Fibroblast of lung (primary cell): ENCODE results near the gene CIC. TPM values are rescaled to one million over a fixed set of nuclear protein-coding genes. Genes with fewer than 3 reads are reported as not detected.
A peak's percentile ranks its signal among the peaks of the same experiment; 100 is the strongest.

ENCODE experiments used
- DNase-seq, 2 donors: peaks; one replicate each; pipeline versions ENCODE4 v3.0.0 to v3.0.0-alpha.2; 2010; ENCODE audit warnings: low read depth in 2 of 2
- H2AFZ ChIP-seq: 2 replicates; pipeline ENCODE4 v1.5.1; 2012; ENCODE audit warnings: low read length, control low read depth, inconsistent platforms
- H3K27ac ChIP-seq: 2 replicates; pipeline ENCODE4 v1.5.1; 2011; ENCODE audit warnings: low read length, control low read depth; ENCODE audit not compliant: insufficient read depth
- H3K27me3 ChIP-seq: 2 replicates; pipeline ENCODE4 v1.5.1; 2011; ENCODE audit warnings: mild to moderate bottlenecking, low read length; ENCODE audit not compliant: control insufficient read depth, insufficient read depth
- H3K36me3 ChIP-seq: 2 replicates; pipeline ENCODE4 v1.5.1; 2011; ENCODE audit warnings: low read length; ENCODE audit not compliant: control insufficient read depth, insufficient read depth
- H3K4me1 ChIP-seq: 2 replicates; pipeline ENCODE4 v1.5.1; 2011; ENCODE audit warnings: low read length; ENCODE audit not compliant: control insufficient read depth, insufficient read depth; ENCODE audit errors: extremely low read depth
- H3K4me2 ChIP-seq: 2 replicates; pipeline ENCODE4 v1.5.1; 2011; ENCODE audit warnings: low read length, control low read depth; ENCODE audit not compliant: insufficient read depth; ENCODE audit errors: extremely low read depth
- H3K4me3 ChIP-seq, 4 experiments: fragments of 200-600 bp in 1 of 4; sonication (generic) in 1 of 4; replicated peaks in 1 of 4; 2 replicates each; pipeline ENCODE4 v1.5.1; 2011 to 2016; ENCODE audit warnings: low read length in 4 of 4, low read depth in 3 of 4, mild to moderate bottlenecking in 3 of 4, control low read depth in 2 of 4, inconsistent platforms in 1 of 4, mixed read lengths in 1 of 4; ENCODE audit not compliant: insufficient read depth in 1 of 4; ENCODE audit errors: control extremely low read depth in 1 of 4
- H3K79me2 ChIP-seq: 2 replicates; pipeline ENCODE4 v1.5.1; 2012; ENCODE audit warnings: mild to moderate bottlenecking, low read length, inconsistent platforms; ENCODE audit not compliant: control insufficient read depth, insufficient read depth
- H3K9ac ChIP-seq: 2 replicates; pipeline ENCODE4 v1.5.1; 2011; ENCODE audit warnings: mild to moderate bottlenecking, low read length, control low read depth; ENCODE audit not compliant: insufficient read depth
- H3K9me3 ChIP-seq: 2 replicates; pipeline ENCODE4 v1.5.1; 2012; ENCODE audit warnings: low read depth, low read length; ENCODE audit not compliant: control insufficient read depth, insufficient read depth
- H4K20me1 ChIP-seq: 2 replicates; pipeline ENCODE4 v1.5.1; 2011; ENCODE audit warnings: low read length; ENCODE audit not compliant: control insufficient read depth, insufficient read depth; ENCODE audit errors: extremely low read depth
- CTCF ChIP-seq, 2 donors: IDR thresholded peaks in 1 of 2; conservative IDR thresholded peaks in 1 of 2; 1 replicate in 1 of 2; 2 replicates in 1 of 2; pipeline ENCODE4 v1.5.1; 2011 to 2012; ENCODE audit warnings: low read length in 2 of 2, control low read depth in 1 of 2, inconsistent platforms in 1 of 2, low read depth in 1 of 2, mild to moderate bottlenecking in 1 of 2
- EZH2 ChIP-seq: IDR thresholded peaks from 2 replicates; pipeline ENCODE4 v1.5.1; 2012; ENCODE audit warnings: low read length, control low read depth, mild to moderate bottlenecking; ENCODE audit errors: missing control alignments
- polyA plus RNA-seq, 2 donors: library from polyadenylated mRNA; depleted of rRNA in 1 of 2; stranded (reverse) in 1 of 2; unstranded in 1 of 2; fragments of >200 nt; gene quantifications; 2 replicates each; pipeline ENCODE4 v1.2.1, GENCODE V29; 2011 to 2012; ENCODE audit warnings: missing spikeins in 1 of 2
- total RNA-seq: library from RNA; depleted of rRNA; stranded (reverse); fragments of >200 nt; gene quantifications from 2 replicates; pipeline ENCODE4 v1.2.1, GENCODE V29; 2014

The CIC gene
- total and polyA plus RNA-seq, 2 donors (not counting 1 experiment from before 2014, with no cell fraction given), result 8.5 to 23.6 TPM

- Histone ChIP-seq H3K4me3 (no peak overlapping the region), H3K9me3 (no peaks in the 10 kb centered on the region), H4K20me1 (no peaks in the 10 kb centered on the region), H3K79me2 (peaks cover 15% of the 10 kb centered on the region), H3K27me3 (no peaks in the 10 kb centered on the region), H3K4me2 (no peak overlapping the region), H3K9ac (no peak overlapping the region), H2AFZ (no peak overlapping the region), H3K27ac (no peak overlapping the region), H3K36me3 (peaks cover 33% of the 10 kb centered on the region), H3K4me1 (no peaks in the 10 kb centered on the region)
- no peak for DNase-seq
- TF ChIP-seq EZH2, result no peak
- TF ChIP-seq CTCF (conservative IDR thresholded peaks at IDR 0.05 in 1 of 2, IDR thresholded peaks at IDR 0.05 in 1 of 2; ENCODE audit: low read depth in 1 of 2, low read length in 2 of 2), result no peak
These were observed 33.9 kb upstream of the CIC start for GRCh38 chr19:42235181-42235580.

- peaks cover 11% of the 10 kb centered on the region for H3K36me3 ChIP-seq
- H3K27ac ChIP-seq, result no peak overlapping the region
- no peaks in the 10 kb centered on the region for H4K20me1 ChIP-seq
- TF ChIP-seq EZH2, result no peak
- no peak for TF ChIP-seq CTCF (conservative IDR thresholded peaks at IDR 0.05 in 1 of 2, IDR thresholded peaks at IDR 0.05 in 1 of 2; ENCODE audit: low read depth in 1 of 2, low read length in 2 of 2)
- no peaks in the 10 kb centered on the region for H3K9me3 ChIP-seq
- no peaks in the 10 kb centered on the region for H3K4me1 ChIP-seq
- no peak overlapping the region for H2AFZ ChIP-seq
- H3K9ac ChIP-seq, result no peak overlapping the region
- H3K79me2 ChIP-seq, result peaks cover 32% of the 10 kb centered on the region
- no peaks in the 10 kb centered on the region for H3K27me3 ChIP-seq
- no peak overlapping the region for H3K4me3 ChIP-seq
- no peak for DNase-seq
- H3K4me2 ChIP-seq, result peak overlapping the region; percentile 19
These were observed 29.4 kb upstream of the CIC start for GRCh38 chr19:42239544-42240220.

- peaks cover 1% of the 10 kb centered on the region for H3K36me3 ChIP-seq
- H3K27ac ChIP-seq, result peak overlapping the region; percentile 68
- H3K4me2 ChIP-seq, result peak overlapping the region; percentile 96
- no peaks in the 10 kb centered on the region for H3K27me3 ChIP-seq
- H2AFZ ChIP-seq, result no peak overlapping the region
- no peak for DNase-seq
- peak overlapping the region; percentile 83 for H3K9ac ChIP-seq
- no peak for TF ChIP-seq EZH2
- no peak for TF ChIP-seq CTCF (conservative IDR thresholded peaks at IDR 0.05 in 1 of 2, IDR thresholded peaks at IDR 0.05 in 1 of 2; ENCODE audit: low read depth in 1 of 2, low read length in 2 of 2)
- H3K79me2 ChIP-seq, result peaks cover 29% of the 10 kb centered on the region
- H3K9me3 ChIP-seq, result no peaks in the 10 kb centered on the region
- peaks cover 4% of the 10 kb centered on the region for H3K4me1 ChIP-seq
- no peaks in the 10 kb centered on the region for H4K20me1 ChIP-seq
- peak overlapping the region; percentile 66 to 99 (median 88) for H3K4me3 ChIP-seq
These were observed 27.8 kb upstream of the CIC start for GRCh38 chr19:42241279-42241678.
